Hematopoietic multipotent progenitor cell treated with erythropoietin and hydrocortisone succinate and interleukin-3 and kit ligand, for 17 days (in vitro differentiated cells): ENCODE measurements around the gene BMP6.

ENCODE experiments used
- DNase-seq: peaks from one replicate; pipeline ENCODE4 v3.0.0-alpha.2; 2015; ENCODE audit warnings: low spot score

Gene BMP6

GRCh38 chr6:7725849-7726415 lies at the start of gene BMP6:
TSS of gene BMP6 (plus strand) at chr6:7726099. CDS start at chr6:7726956, 857 bp downstream.
- peak; percentile 49 for DNase-seq

- DNase-seq = no peak
These were observed 48.7 kb upstream of the BMP6 start for GRCh38 chr6:7677229-7677628.

- DNase-seq = no peak
These were observed 45.4 kb upstream of the BMP6 start for GRCh38 chr6:7680393-7681075.

- no peak for DNase-seq
These were observed 44.5 kb upstream of the BMP6 start for GRCh38 chr6:7681449-7681848.

GRCh38 chr6:7684076-7684475 lies 41.8 kb upstream of the BMP6 start:
- DNase-seq = no peak

- DNase-seq = no peak
These were observed 41.1 kb upstream of the BMP6 start for GRCh38 chr6:7684843-7685242.

DNA sequence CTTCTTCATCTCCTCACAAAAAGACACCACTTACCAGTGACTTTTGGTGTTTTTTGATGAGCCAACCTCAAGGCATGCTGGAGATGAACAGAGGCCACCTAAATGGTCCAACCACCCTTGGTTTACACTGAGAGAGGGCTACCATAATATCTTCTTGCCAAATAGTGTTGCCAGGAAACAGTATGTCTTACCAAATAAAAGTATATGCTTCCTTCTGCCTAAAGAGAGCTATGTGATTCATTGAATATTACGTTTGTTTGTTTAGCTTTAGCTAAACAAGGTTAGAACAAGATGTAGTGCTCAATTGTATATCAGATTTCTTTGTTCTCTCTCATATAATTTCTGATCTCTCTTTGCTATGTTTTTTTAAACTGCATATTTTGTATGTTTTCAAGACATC lies 40.6 kb upstream of the BMP6 start:
- DNase-seq = no peak

- no peak for DNase-seq
These were observed 38.5 kb upstream of the BMP6 start for GRCh38 chr6:7687145-7688111.

DNA sequence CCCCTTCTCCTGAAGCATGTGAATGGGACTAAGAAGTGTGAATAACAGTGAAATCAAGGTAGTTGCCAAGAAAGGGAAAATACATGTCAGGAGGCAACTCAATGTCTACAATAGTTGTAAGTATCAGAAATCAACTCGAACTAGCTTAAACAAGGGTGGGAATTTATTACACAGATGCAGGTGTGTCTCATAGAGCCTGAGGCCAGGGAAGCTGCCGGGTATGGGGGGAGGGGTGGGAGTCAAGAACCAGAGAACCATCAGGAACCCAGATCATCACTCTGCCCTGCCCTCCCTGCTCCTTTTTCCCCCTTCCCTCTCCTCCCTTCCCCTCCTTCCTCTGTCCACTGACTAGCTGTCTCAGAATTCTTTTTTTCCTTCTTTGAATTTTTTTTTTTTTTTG lies 34.9 kb upstream of the BMP6 start:
- DNase-seq = no peak

- DNase-seq = no peak
These were observed 34.0 kb upstream of the BMP6 start for GRCh38 chr6:7691675-7692452.

DNA sequence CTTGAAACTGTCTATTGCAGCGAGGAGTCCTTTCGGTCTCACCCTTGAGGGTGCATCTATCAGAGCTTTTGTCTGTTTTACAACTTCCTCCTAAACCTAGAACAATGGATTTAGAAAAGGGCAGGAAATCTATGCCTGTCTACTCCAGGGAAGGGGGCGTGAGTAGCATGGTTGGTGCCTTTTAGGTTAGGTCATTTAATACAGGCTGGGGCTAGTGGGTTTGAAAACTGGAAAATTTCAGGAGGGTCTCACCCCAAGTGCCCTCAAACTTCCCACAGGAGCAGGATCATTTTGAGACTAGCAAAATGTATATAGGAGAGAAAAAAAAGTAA lies 33.5 kb upstream of the BMP6 start:
- DNase-seq = no peak

- no peak for DNase-seq
These were observed 32.1 kb upstream of the BMP6 start for GRCh38 chr6:7693827-7694226.

GRCh38 chr6:7696061-7696460 lies 29.8 kb upstream of the BMP6 start:
- DNase-seq = no peak

DNA sequence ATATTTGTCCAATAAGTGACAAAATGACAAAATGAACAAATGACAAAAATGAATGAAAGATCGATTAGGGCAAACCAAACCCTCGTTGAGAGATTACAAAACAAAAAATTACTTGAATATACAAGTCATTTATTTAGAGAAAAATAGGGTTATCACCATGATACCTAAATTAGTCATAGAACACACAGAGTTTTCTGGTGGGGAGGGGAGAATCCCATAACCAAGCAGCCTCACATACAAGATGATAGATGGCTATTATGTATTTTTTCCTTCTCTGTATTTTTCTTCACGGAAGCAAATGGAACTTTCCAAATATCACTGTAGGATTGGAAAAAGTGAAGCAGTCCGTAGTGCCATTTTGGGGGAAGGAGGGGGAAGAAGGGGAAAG lies 28.5 kb upstream of the BMP6 start:
- DNase-seq = no peak

DNA sequence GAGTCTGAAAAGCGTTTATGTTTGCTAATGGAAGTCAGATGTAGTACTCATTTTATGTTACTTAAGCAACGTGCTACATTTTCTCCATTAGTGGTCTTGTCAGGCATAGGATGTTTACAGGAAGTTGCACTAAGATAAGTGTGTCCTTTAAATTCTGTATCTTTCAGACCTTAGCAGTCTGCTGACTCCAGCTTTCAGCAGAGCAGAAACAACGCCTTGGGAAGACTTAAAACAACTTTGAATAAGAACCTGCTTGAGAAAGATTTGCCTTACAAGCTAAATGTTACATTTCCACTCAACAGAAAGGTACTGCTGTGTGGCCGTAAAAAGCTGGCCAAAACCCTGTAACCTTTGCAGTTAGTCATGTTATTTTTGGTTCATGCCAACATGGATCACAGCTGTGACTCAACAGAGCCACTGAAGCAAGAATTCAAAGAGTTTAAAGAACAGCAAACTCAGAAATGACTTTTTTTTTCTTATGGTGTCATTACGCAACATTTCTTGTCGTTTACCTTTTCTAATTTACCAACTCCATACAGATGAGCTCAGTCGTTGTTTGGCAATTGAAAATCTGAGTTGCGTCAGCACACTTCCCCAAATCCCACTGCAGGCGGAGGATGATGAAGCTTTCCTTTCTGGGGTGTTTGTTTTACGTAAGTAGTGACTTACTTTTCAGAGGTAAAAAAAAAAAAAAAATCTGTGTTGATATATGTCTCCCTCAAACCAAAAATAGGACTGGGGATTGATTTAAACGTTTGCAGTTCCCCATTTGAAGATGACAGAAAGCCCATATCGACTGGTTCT lies 27.9 kb upstream of the BMP6 start:
- no peak for DNase-seq

DNA sequence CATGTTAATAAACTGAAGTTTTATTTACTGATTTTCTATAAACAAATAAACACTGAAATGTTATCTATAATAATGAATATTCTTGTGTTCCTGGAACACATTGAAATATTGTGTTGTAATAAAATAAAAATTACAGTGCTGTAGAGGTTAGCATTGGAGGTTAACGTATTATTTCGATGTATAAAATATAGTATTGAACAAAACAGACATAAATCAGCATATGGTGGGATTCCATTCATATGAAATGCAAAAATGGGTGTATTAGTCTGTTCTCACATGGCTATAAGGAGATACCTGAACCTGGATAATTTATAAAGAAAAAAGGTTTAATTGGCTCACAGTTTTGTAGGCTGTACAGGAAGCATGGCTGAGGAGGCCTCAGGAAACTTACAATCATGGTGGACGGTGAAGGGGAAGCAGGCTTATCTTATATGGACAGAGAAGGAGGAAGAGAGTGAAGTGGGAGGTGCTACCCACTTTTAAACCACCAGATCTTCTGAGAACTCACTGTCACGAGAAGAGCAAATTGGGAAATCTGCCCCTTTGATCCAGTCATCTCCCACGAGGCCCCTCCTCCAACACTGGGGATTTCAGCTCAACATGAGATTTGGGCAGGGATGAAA lies 24.6 kb upstream of the BMP6 start:
- DNase-seq = no peak

- no peak for DNase-seq
These were observed 22.7 kb upstream of the BMP6 start for GRCh38 chr6:7703148-7703680.

DNA sequence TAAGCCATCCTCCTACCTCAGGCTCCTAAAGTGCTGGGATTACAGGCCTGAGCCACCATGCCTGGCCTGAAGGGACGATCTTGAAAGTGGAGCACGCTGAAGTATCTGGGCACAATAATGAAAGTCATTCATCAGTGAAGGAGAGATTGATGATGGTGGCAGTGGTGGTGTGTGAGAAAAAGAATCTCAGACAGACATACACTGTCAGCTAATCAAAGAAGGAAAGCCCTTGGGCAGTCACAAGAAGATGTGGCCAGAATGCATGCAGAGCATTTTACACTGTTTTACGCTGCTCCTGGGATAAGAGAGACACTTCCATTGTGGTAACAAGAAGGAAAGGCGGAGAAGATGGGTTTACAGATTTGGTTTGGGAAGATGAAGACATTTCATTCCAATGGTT lies 20.4 kb upstream of the BMP6 start:
- no peak for DNase-seq

GRCh38 chr6:7706269-7706668 lies 19.6 kb upstream of the BMP6 start:
- no peak for DNase-seq

- DNase-seq = no peak
These were observed 18.1 kb upstream of the BMP6 start for GRCh38 chr6:7707787-7708186.

- DNase-seq = no peak
These were observed 6.5 kb upstream of the BMP6 start for GRCh38 chr6:7719364-7719850.
